ENCODE measurements around the gene ANKRD40CL. TPM values are rescaled to one million over a fixed set of nuclear protein-coding genes. Genes with fewer than 3 reads are reported as not detected.

ANKRD40CL gene
- total RNA-seq, 1 donor from 2014 or later = not detected

- Mint-ChIP-seq H3K27ac (ENCODE audit: unreplicated experiment) (no peak overlapping the region), H3K9me3 (ENCODE audit: unreplicated experiment) (peaks cover 6% of the 10 kb centered on the region), H3K27me3 (ENCODE audit: unreplicated experiment) (peaks cover 2% of the 10 kb centered on the region), H3K4me3 (ENCODE audit: unreplicated experiment) (no peak overlapping the region), H3K36me3 (ENCODE audit: unreplicated experiment) (no peaks in the 10 kb centered on the region), H3K4me1 (ENCODE audit: low read depth, unreplicated experiment) (peaks cover 14% of the 10 kb centered on the region)
- no peak for TF ChIP-seq CTCF (IDR thresholded peaks at IDR 0.05; ENCODE audit: partially characterized antibody, unreplicated experiment)
- no peak for DNase-seq
Observed at GRCh38 chr17:50712641-50713040, 54.7 kb downstream of the ANKRD40CL start.

Small RNAs within 50 kb of the gene (microRNA-seq; reads per million reads assigned to microRNA genes)
- gene MIR8059 (ENCODE audit: unreplicated experiment) = not detected

Other genes with a start within 250 kb of the ANKRD40CL start
- gene EPN3, start 234.8 kb downstream of the ANKRD40CL start, total RNA-seq (ENCODE audit: unreplicated experiment) = 0.12 TPM
- gene SPATA20, start 220.3 kb downstream of the ANKRD40CL start, total RNA-seq (ENCODE audit: unreplicated experiment) = 14.0 TPM
- gene CACNA1G, start 206.8 kb downstream of the ANKRD40CL start, total RNA-seq (ENCODE audit: unreplicated experiment) = 2.2 TPM
- not detected for gene ABCC3, start 132.6 kb downstream of the ANKRD40CL start, total RNA-seq (ENCODE audit: unreplicated experiment)
- 40.8 TPM for gene ANKRD40, start 59.6 kb downstream of the ANKRD40CL start, total RNA-seq (ENCODE audit: unreplicated experiment)
- gene LUC7L3, start 47.9 kb downstream of the ANKRD40CL start, total RNA-seq (ENCODE audit: unreplicated experiment) = 222 TPM
- 3.5 TPM for gene WFIKKN2, start 68.1 kb upstream of the ANKRD40CL start, total RNA-seq (ENCODE audit: unreplicated experiment)
- 78.7 TPM for gene TOB1, start 98.8 kb upstream of the ANKRD40CL start, total RNA-seq (ENCODE audit: unreplicated experiment)

Measured in glutamatergic neuron (in vitro differentiated cells).